PC-9 (cell line): ENCODE data around the gene ALPP. TPM values are rescaled to one million over a fixed set of nuclear protein-coding genes. Genes with fewer than 3 reads are reported as not detected.

Source experiments
- BruUV-seq: library from RNA; stranded (reverse); fragments of 400-500 nt; replicated peaks from 2 replicates; lab custom pipeline; 2021; lab: Mats Ljungman, UMichigan
- CTCF ChIA-PET: fragments of 300-600 bp; sonication (Branson Sonifier 250); formaldehyde crosslinking; loops from one replicate; lab custom pipeline; 2022; ENCODE audit warnings: antibody characterized with exemption; lab: Charles Lee
- POLR2A ChIA-PET: fragments of 300-600 bp; sonication (Branson Sonifier 250); formaldehyde crosslinking; loops from one replicate; lab custom pipeline; 2022; ENCODE audit warnings: antibody characterized with exemption; ENCODE audit not compliant: unreplicated experiment; lab: Charles Lee
- DNase-seq, 2 experiments: peaks; one replicate each; pipeline versions ENCODE4 v3.0.0 to v3.0.0-alpha.2; 2015 to 2022; ENCODE audit warnings: mixed read lengths in 1 of 2
- H2AFZ ChIP-seq: fragments of 200-600 bp; sonication (generic); 2 replicates; pipeline ENCODE4 v1.8.1; 2017; ENCODE audit warnings: antibody characterized with exemption
- H3F3A ChIP-seq: fragments of 200-600 bp; sonication (generic); 2 replicates; pipeline ENCODE4 v1.8.1; 2017; ENCODE audit warnings: antibody characterized with exemption, mild to moderate bottlenecking, low read depth; ENCODE audit not compliant: insufficient read depth
- H3K27ac ChIP-seq: fragments of 200-600 bp; sonication (generic); 2 replicates; pipeline ENCODE4 v1.6.1; 2016; ENCODE audit warnings: mixed run types
- H3K27me3 ChIP-seq: fragments of 200-600 bp; sonication (generic); 2 replicates; pipeline ENCODE4 v1.6.1; 2016; ENCODE audit warnings: low read depth, mixed run types; ENCODE audit not compliant: insufficient read depth
- H3K36me3 ChIP-seq: fragments of 200-600 bp; sonication (generic); 2 replicates; pipeline ENCODE4 v1.6.1; 2016; ENCODE audit warnings: low read depth, mixed run types
- H3K4me1 ChIP-seq: fragments of 200-600 bp; sonication (generic); replicated peaks from 2 replicates; pipeline ENCODE4 v1.6.1; 2016; ENCODE audit warnings: mixed run types; ENCODE audit not compliant: insufficient read depth
- H3K4me2 ChIP-seq: fragments of 200-600 bp; sonication (generic); 2 replicates; pipeline ENCODE4 v1.6.1; 2017; ENCODE audit warnings: mixed run types
- H3K4me3 ChIP-seq: fragments of 200-600 bp; sonication (generic); 2 replicates; pipeline ENCODE4 v1.6.1; 2016; ENCODE audit warnings: mixed run types
- H3K79me2 ChIP-seq: fragments of 200-600 bp; sonication (generic); 2 replicates; pipeline ENCODE4 v1.6.1; 2017; ENCODE audit warnings: low read depth, mixed run types
- H3K9me2 ChIP-seq: fragments of 200-600 bp; sonication (generic); 2 replicates; pipeline ENCODE4 v1.8.1; 2017; ENCODE audit warnings: mild to moderate bottlenecking; ENCODE audit not compliant: insufficient read depth
- H3K9me3 ChIP-seq: fragments of 200-600 bp; sonication (generic); 2 replicates; pipeline ENCODE4 v1.8.1; 2016; ENCODE audit warnings: low read depth; ENCODE audit not compliant: insufficient read depth
- H4K20me1 ChIP-seq: fragments of 200-600 bp; sonication (generic); 2 replicates; pipeline ENCODE4 v1.8.1; 2017; ENCODE audit not compliant: insufficient read depth
- EZH2 ChIP-seq: fragments of 200-600 bp; sonication (generic); IDR thresholded peaks from 2 replicates; pipeline ENCODE4 v1.8.0; 2017; ENCODE audit warnings: antibody characterized with exemption, low read depth
- intact Hi-C: fragments of 100-400 bp; cut with micrococcal nuclease; formaldehyde crosslinking; loops from one replicate; pipeline ENCODE4 v1.10.0; 2022; ENCODE audit not compliant: unreplicated experiment
- total RNA-seq: library from RNA; stranded (reverse); gene quantifications from 2 replicates; pipeline ENCODE4 v1.2.3, GENCODE V29; 2021
- TF ChIP-seq, protein P1 (sequence below): fragments of 200-600 bp; sonication (generic); conservative IDR thresholded peaks from 2 replicates; pipeline ENCODE4 v1.6.1; 2017; ENCODE audit warnings: mixed run types, antibody characterized with exemption, mild to moderate bottlenecking, moderate library complexity

The ALPP gene
- total RNA-seq, 1 experiment from 2014 or later: 47.5 TPM

DNA sequence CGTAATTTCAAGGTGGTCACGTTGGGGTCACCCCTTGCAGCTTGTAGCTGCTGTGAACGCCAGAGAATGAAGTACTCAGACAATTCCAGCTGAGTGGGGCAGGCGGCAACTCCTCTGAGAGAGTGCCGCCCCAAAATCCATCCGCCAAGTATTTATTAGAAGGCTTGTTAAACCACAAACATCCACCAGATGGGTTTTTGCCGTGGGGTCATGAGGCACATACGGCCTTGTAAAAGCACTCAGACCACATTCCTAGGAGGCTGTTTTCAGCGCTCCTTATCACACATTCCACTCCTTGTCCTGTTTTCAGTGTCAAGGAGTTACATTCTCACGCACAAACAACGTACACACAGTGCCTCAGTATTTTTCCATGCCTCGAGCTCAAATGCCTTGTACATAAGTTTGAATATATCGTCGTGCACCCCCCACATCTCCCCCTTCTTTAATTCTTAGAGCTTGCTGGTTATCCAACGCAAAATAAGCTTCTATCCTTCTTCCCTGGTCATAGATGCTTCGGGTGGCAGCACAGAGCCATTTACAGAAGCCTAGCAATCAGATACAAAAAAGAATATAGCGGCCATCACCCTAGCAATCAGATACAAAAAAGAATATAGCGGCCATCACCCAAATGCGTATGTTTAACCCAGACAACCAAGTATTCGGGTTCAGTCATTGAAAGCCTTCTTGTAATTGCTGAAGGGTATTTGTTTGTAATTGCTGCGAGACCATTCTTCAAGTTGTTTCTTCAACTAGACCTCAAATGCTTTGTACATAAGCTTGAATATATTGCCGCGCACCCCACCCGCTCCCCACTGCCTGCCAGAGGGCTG is 7.3 kb downstream of the ALPP start:
- ChIA-PET CTCF (interaction anchor here (0.6 to 1.5 kb wide), 4 partner anchors 18 to 336 kb away, joined by 3 to 12 read pairs (median 7); no protein-coding TSS in a partner anchor), POLR2A (interaction anchor here (0.6 to 1.0 kb wide), 8 partner anchors 13 to 930 kb away, joined by 3 to 31 read pairs (median 8); no protein-coding TSS in a partner anchor)
- no TSS peak for BruUV-seq
- Histone ChIP-seq H3K9me3 (no peaks in the 10 kb centered on the region), H3K36me3 (no peaks in the 10 kb centered on the region), H3K4me3 (peak overlapping the region; percentile 36; the same call in 1 of the 2 replicates), H3K9me2 (no peaks in the 10 kb centered on the region), H2AFZ (peak overlapping the region; percentile 32; the same call in 1 of the 2 replicates), H3K27ac (peak overlapping the region; percentile 78), H3K4me1 (peaks cover 20% of the 10 kb centered on the region), H3K79me2 (no peaks in the 10 kb centered on the region), H3K4me2 (peak overlapping the region; percentile 69), H4K20me1 (no peaks in the 10 kb centered on the region), H3K27me3 (no peaks in the 10 kb centered on the region), H3F3A (peaks cover 18% of the 10 kb centered on the region)
- TF ChIP-seq, protein P1, sequence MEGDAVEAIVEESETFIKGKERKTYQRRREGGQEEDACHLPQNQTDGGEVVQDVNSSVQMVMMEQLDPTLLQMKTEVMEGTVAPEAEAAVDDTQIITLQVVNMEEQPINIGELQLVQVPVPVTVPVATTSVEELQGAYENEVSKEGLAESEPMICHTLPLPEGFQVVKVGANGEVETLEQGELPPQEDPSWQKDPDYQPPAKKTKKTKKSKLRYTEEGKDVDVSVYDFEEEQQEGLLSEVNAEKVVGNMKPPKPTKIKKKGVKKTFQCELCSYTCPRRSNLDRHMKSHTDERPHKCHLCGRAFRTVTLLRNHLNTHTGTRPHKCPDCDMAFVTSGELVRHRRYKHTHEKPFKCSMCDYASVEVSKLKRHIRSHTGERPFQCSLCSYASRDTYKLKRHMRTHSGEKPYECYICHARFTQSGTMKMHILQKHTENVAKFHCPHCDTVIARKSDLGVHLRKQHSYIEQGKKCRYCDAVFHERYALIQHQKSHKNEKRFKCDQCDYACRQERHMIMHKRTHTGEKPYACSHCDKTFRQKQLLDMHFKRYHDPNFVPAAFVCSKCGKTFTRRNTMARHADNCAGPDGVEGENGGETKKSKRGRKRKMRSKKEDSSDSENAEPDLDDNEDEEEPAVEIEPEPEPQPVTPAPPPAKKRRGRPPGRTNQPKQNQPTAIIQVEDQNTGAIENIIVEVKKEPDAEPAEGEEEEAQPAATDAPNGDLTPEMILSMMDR: no peak; the same call in 1 of the 2 replicates
- no peak for TF ChIP-seq EZH2
- intact Hi-C loops: loop anchor here (1.0 to 5.0 kb wide), 5 partner anchors 8 to 56 kb away; partner anchors contain the start of gene ALPP
- peak; percentile 83 to 98 for DNase-seq

GRCh38 chr2:232386490-232386739 is 7.9 kb downstream of the ALPP start:
- no peak overlapping the region for H3K4me3 ChIP-seq
- intact Hi-C loops: loop anchor here (1.0 to 5.0 kb wide), 2 partner anchors 8 to 51 kb away; partner anchors contain the start of gene ALPP
- no TSS peak for BruUV-seq
- H3F3A ChIP-seq: peaks cover 20% of the 10 kb centered on the region
- CTCF ChIA-PET: interaction anchor here (0.6 to 1.5 kb wide), 3 partner anchors 35 to 336 kb away, joined by 5 to 12 read pairs (median 9); no protein-coding TSS in a partner anchor
- no peaks in the 10 kb centered on the region for H3K27me3 ChIP-seq
- H3K9me2 ChIP-seq: no peaks in the 10 kb centered on the region
- DNase-seq: no peak
- H3K27ac ChIP-seq: peak overlapping the region; percentile 78
- POLR2A ChIA-PET: interaction anchor here (0.6 to 1.0 kb wide), 5 partner anchors 12 to 49 kb away, joined by 3 to 31 read pairs (median 5); no protein-coding TSS in a partner anchor
- no peak overlapping the region for H2AFZ ChIP-seq
- no peaks in the 10 kb centered on the region for H3K36me3 ChIP-seq
- peaks cover 20% of the 10 kb centered on the region for H3K4me1 ChIP-seq
- TF ChIP-seq EZH2: no peak
- TF ChIP-seq, protein P1: no peak
- no peaks in the 10 kb centered on the region for H3K79me2 ChIP-seq
- H3K4me2 ChIP-seq: peak overlapping the region; percentile 69
- H3K9me3 ChIP-seq: no peaks in the 10 kb centered on the region
- no peaks in the 10 kb centered on the region for H4K20me1 ChIP-seq

- H3F3A ChIP-seq: peaks cover 20% of the 10 kb centered on the region
- H3K9me2 ChIP-seq: no peaks in the 10 kb centered on the region
- H3K27ac ChIP-seq: peak overlapping the region; percentile 78
- H2AFZ ChIP-seq: no peak overlapping the region
- no peaks in the 10 kb centered on the region for H3K36me3 ChIP-seq
- no peaks in the 10 kb centered on the region for H3K9me3 ChIP-seq
- TF ChIP-seq, protein P1: no peak
- TF ChIP-seq EZH2: no peak
- peaks cover 20% of the 10 kb centered on the region for H3K4me1 ChIP-seq
- H3K4me2 ChIP-seq: peak overlapping the region; percentile 69
- BruUV-seq: no TSS peak
- DNase-seq: no peak
- H3K4me3 ChIP-seq: no peak overlapping the region
- ChIA-PET POLR2A (no interaction called here), CTCF (no interaction called here)
- H3K27me3 ChIP-seq: no peaks in the 10 kb centered on the region
- H3K79me2 ChIP-seq: no peaks in the 10 kb centered on the region
- H4K20me1 ChIP-seq: no peaks in the 10 kb centered on the region
- intact Hi-C loops: loop anchor here (1.0 to 5.0 kb wide), 2 partner anchors 9 to 50 kb away; partner anchors contain the start of gene ALPP
Measured at GRCh38 chr2:232386740-232387450, 8.3 kb downstream of the ALPP start.
